IPS-NIHi11 (cell line): ENCODE measurements around the gene MCF2L2.
A peak's percentile ranks its signal among the peaks of the same experiment; 100 is the strongest.
"Not testable (repeated sequence)": the region's sequence is repeated elsewhere in the genome, so short reads cannot be mapped to it uniquely, and the experiment has no call there.

Source experiments
- DNase-seq: peaks from one replicate; pipeline ENCODE4 v3.0.0; 2012; ENCODE audit warnings: mixed read lengths, low spot score

MCF2L2 gene

DNA sequence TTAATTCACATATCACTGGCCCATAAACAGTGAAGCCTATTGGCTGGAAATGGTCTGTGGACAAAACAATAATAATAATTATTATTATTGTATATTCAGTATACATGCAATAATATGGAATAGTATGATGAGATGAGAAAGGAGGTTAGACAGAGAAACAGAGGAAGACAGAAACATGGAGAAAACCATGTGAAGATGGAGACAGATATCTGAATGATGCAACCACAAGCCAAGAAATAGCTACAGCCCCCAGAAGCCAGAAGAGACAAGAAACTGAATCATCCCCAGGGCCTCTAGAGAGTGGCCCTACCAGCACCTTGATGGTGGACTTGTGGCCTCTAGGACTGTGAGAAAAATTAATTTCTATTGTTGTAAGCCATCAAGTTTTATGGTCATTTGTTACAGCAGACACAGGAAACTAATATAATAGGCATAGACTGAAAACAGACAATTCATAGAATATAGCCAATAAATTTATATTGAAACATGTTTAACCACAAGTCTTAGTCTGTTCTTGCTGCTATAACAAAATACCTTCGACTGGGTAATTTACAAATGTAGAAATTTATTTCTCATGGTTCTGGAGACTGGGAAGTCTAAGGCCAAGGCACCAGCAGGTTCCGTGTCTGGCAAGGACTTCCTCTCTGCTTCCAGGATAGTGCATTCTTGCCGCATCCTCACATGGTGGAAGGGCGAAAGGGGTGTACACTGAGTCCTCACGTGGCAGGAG is 31.6 kb downstream of the MCF2L2 start:
- DNase-seq = no peak

- no peak for DNase-seq
Measured at GRCh38 chr3:183394150-183394549, 34.3 kb downstream of the MCF2L2 start.

GRCh38 chr3:183393625-183394024 is 34.8 kb downstream of the MCF2L2 start:
- no peak for DNase-seq

DNA sequence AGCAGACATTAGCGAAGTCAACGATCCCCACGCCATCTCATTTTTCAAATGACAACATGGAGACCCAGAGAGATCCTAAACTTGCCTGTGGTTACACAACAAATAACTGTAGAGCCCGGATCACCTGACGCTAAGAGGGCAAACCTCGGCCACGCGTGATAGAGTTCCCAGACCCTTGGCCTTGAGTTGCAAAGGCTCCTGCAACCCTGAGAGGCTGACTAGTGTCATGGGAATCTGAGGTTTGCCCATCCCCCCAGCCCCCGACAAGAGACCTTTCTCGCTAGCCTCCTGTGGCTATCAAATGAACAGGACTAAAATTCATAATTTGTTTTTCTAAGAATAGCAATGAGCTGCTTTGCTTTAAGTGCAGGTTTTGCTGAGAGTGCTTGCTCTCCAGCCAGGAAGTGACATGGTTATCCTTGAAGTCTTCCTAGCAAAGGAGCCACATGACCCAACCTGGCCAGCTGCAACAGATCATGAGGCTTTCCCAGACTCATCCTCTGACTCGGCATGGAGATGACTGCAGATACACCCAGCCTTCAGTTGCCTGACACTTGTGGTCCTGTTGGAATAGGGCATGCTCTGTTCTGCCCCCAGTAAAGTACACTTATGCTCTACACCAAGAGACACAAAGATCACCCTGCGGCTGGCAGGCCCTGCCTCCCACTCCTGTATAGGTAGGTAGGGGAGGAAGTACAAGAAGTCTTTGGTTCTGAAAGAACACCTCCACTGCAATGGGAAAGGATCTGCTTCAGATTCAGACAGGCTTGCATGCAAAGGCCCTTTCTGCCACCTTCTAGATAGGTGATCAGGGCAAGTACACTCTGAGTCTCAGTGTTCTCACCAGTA is 36.0 kb downstream of the MCF2L2 start:
- DNase-seq = no peak

GRCh38 chr3:183391460-183391859 is 37.0 kb downstream of the MCF2L2 start:
- DNase-seq = no peak

GRCh38 chr3:183390844-183391243 is 37.6 kb downstream of the MCF2L2 start:
- no peak for DNase-seq

DNA sequence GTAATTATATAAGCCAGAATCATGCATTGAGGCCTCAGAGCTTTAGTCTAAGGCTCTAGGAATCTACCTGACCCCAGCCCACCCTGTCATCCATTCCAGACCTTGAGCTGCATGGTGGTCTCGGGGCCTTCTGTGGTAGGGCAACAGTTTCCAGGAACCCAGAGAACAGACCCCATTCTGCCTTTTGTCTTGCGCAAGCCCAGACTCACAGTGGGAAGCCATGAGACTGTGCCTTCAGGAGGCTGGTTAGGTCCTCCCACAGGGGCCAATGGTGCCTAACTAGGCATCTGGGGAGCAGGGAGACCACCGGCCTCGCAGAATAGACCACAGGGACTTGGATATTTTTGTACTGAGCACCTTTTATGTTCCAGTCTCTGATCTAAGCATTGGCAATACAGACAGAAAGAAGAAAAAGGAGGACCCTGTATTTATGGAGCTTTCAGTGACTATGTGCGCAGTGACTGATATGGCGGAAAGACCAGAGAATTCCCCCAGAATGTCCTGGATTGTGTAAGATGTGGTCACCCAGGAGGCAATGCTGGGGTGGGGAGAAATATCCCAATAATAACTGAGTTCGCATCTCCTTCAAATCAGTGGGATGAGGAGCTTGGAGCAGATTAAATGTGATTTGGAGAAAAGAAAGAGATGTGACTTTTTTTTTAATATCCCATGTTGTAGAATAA is 40.1 kb downstream of the MCF2L2 start:
- DNase-seq = peak; percentile 18

- no peak for DNase-seq
Measured at GRCh38 chr3:183387797-183388196, 40.6 kb downstream of the MCF2L2 start.

DNA sequence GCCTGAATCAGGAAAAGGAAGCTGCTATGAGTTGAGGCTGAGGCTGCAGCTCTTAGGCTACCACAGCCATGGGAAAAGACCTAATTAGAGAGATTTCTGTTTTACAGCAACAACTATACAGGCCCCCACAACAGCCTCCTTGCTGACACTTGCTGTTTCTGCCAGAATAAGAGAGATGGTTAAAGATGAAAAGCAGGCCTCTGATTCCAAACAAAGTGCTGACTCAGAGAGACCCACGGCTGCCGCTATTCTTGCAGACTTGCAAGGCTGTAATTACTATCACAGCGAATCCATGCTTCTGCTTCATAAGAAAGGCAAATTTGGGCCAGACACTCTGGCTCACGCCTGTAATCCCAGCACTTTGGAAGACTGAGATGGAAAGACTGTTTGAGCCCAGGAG is 41.8 kb downstream of the MCF2L2 start:
- DNase-seq = no peak

GRCh38 chr3:183385698-183386613 is 42.5 kb downstream of the MCF2L2 start:
- peak; percentile 67 for DNase-seq

DNA sequence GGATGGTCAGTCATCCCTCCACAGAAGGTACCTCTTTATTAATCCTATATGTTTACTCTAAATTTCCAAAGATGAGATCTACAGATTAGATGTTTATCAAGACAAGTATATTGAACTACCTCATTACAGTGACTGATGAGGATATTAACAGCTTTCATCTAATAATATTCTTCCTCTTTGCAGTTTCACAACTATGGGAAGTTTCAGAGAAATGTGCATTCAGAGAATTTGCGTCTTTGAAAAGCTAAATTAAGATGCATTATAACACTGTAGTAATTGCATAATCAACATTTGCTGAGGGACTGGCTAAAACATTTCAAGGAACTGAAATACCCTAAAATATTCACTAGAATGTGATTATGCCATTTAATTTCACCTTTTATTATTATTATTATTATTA is 46.7 kb downstream of the MCF2L2 start:
- no peak for DNase-seq

- no peak for DNase-seq
Measured at GRCh38 chr3:183381179-183381578, 47.2 kb downstream of the MCF2L2 start.

DNA sequence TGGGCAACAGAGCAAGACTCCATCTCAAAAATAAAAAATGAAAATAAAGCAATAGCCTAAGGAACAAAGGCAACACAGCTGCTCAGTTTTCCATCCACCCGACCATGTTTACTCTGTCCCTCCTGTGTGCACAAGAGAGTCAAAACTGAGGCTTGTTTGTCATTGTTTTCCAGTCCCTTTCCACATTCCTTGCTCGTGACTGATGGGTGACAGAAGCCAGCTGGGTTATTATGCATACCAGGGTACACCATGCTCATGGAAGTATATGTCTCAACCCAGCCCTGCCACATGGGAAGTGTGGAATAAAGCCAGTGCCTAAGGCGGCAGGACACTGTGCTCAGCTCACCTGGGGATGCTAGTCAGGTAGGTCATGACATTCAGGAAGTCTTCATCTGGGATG is 49.5 kb downstream of the MCF2L2 start:
- DNase-seq = no peak

DNA sequence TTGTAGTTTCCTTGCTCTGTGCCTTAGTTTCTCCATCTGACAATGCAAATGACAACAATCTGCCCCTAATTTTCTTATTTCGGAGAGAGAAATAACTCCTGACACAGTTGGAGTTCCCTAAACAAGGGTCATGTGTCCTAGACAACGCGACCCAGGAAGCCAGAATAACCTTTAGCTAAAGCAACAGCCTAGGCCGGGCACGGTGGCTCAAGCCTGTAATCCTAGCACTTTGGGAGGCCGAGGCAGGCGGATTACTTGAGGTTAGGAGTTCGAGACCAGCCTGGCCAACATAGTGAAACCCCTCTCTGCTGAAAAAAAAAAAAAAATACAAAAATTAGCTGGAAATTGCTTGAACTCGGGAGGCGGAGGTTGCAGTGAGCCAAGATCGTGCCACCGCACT is 49.9 kb downstream of the MCF2L2 start:
- no peak for DNase-seq

- no peak for DNase-seq
Measured at GRCh38 chr3:183378008-183378407, 50.4 kb downstream of the MCF2L2 start.

DNA sequence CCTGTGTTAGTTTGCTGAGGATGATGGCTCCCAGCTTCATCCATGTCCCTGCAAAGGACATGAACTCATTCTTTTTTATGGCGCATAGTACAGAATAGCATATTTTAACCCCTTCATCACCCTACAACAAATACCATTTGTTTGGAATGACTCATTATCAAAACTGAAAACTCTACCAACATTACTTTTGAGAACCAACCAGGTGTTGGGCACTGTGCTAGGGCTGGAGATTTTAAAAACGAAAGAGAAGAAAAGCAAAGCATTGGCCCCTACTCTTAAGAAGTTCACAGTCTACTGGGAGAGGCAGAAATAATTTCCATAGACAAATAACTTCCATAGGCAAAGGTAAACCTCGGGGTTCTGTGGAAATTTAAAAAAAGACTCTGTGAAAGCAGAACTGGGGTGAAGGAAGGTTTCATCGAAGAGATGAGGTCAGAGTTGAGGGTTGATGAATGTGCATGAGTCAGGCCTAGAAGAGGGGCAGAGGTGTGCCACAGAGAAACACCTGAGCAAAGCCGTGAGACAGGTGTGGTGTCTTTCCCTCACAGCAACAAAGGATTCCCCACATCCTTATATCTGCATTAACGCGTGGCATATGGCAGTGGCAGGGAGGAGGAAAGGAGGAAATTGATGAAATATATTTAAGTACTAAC is 51.0 kb downstream of the MCF2L2 start:
- no peak for DNase-seq

- no peak for DNase-seq
Measured at GRCh38 chr3:183375787-183376186, 52.6 kb downstream of the MCF2L2 start.

DNA sequence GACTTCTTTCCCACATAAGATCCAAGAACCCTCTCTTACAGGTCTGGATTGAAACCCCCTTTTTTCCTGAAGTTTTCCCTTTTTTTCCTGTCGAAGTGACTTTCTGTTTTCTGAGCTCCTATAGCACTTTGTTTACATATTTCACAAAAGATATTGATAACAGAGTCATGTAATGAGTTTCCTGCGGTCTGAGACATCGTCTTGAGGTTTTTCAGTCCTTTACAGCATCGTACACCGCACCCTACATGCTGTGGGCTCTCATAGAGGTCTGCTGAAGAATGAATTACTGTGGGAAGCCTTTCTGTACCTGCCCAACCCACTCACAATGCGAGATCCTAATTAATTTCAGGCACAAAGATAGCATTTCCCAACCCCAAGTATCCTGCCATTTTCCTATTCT is 53.1 kb downstream of the MCF2L2 start:
- DNase-seq = no peak

DNA sequence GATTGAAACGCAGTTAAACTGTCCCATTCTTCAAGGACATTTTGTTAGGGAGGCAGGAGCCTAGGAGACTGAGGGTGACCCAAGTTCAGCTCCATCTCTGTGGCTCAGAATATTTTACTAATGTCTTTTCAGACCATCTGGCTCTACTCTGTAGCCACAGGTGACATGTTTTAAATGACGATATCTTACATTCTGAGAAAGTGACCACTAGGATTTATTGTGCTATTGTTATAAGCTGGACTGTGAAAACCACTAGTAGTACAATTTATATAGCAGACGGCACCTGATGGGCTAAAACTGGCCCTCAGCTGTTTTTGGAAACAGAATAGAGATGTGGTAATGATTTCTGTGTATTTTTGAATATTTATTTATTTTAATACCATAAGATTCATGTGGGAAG is 55.5 kb downstream of the MCF2L2 start:
- DNase-seq = no peak

DNA sequence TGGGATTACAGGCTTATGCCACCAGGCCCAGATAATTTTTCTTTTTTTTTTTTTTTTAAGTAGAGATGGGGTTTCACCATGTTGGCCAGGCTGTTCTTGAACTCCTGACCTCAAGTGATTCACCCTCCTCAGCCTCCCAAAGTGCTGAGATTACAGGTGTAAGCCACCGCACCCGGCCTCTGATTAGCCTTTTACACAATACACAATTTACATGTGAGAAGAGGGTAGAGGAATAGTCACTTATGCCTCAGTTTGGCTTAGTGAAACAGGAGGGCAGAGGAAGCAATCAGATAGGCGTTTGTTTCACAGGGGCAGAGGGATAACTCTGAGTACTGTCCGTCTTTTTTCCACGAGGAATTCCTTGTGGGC is 56.8 kb downstream of the MCF2L2 start:
- DNase-seq = not testable (repeated sequence)

GRCh38 chr3:183370391-183370790 is 58.0 kb downstream of the MCF2L2 start:
- no peak for DNase-seq
